Neuronal stem cell (in vitro differentiated cells): ENCODE data around the gene TBC1D14.

Experiments used
- DNase-seq: peaks from one replicate; pipeline ENCODE4 v3.0.0-alpha.2; 2013; ENCODE audit warnings: low spot score
- H2AFZ ChIP-seq: one replicate; pipeline ENCODE4 v1.6.1; 2013; ENCODE audit warnings: mild to moderate bottlenecking, low read length, inconsistent platforms
- H2AK5ac ChIP-seq: 2 replicates; pipeline ENCODE4 v1.6.1; 2013; ENCODE audit warnings: low read depth, mild to moderate bottlenecking, inconsistent platforms, low read length, moderate library complexity, mixed read lengths
- H2BK120ac ChIP-seq: 2 replicates; pipeline ENCODE4 v1.6.1; 2013; ENCODE audit warnings: low read depth, mild to moderate bottlenecking, inconsistent platforms, low read length, moderate library complexity, mixed read lengths
- H2BK12ac ChIP-seq: one replicate; pipeline ENCODE4 v1.6.1; 2013; ENCODE audit warnings: low read length, inconsistent platforms
- H2BK15ac ChIP-seq: 2 replicates; pipeline ENCODE4 v1.6.1; 2013; ENCODE audit warnings: mild to moderate bottlenecking, low read length, inconsistent platforms, mixed read lengths
- H2BK5ac ChIP-seq: one replicate; pipeline ENCODE4 v1.6.1; 2013; ENCODE audit warnings: inconsistent platforms, mild to moderate bottlenecking, low read length, moderate library complexity
- H3K14ac ChIP-seq: one replicate; pipeline ENCODE4 v1.6.1; 2013; ENCODE audit warnings: low read length, inconsistent platforms
- H3K18ac ChIP-seq: 2 replicates; pipeline ENCODE4 v1.6.1; 2013; ENCODE audit warnings: low read length, inconsistent platforms
- H3K23ac ChIP-seq: 2 replicates; pipeline ENCODE4 v1.6.1; 2013; ENCODE audit warnings: low read depth, mild to moderate bottlenecking, mixed read lengths, low read length, inconsistent platforms; ENCODE audit not compliant: poor library complexity
- H3K27ac ChIP-seq: replicated peaks from 3 replicates; pipeline ENCODE4 v1.5.1; 2013; ENCODE audit warnings: low read length, inconsistent platforms
- H3K27me3 ChIP-seq, 3 experiments: 2 replicates each; pipeline ENCODE4 v1.6.1; 2013; ENCODE audit warnings: low read length in 3 of 3, mild to moderate bottlenecking in 2 of 3, inconsistent platforms in 1 of 3, low read depth in 1 of 3, mixed read lengths in 1 of 3, moderate library complexity in 1 of 3; ENCODE audit not compliant: control insufficient read depth in 3 of 3, insufficient read depth in 3 of 3
- H3K36me3 ChIP-seq, 2 donors: replicated peaks in 1 of 2; 2 replicates each; pipeline ENCODE4 v1.6.1; 2013; ENCODE audit warnings: low read length in 2 of 2; ENCODE audit not compliant: control insufficient read depth in 2 of 2, insufficient read depth in 2 of 2
- H3K4ac ChIP-seq: 2 replicates; pipeline ENCODE4 v1.6.1; 2013; ENCODE audit warnings: inconsistent platforms, mild to moderate bottlenecking, low read length, moderate library complexity
- H3K4me1 ChIP-seq, 2 donors: 1 replicate in 1 of 2; 2 replicates in 1 of 2; pipeline ENCODE4 v1.6.1; 2013; ENCODE audit warnings: low read length in 2 of 2, low read depth in 1 of 2; ENCODE audit not compliant: control insufficient read depth in 2 of 2, insufficient read depth in 1 of 2
- H3K4me2 ChIP-seq: one replicate; pipeline ENCODE4 v1.6.1; 2013; ENCODE audit warnings: mild to moderate bottlenecking, low read length, inconsistent platforms; ENCODE audit not compliant: insufficient read depth, poor library complexity, severe bottlenecking
- H3K4me3 ChIP-seq, 2 donors: 2 replicates each; pipeline ENCODE4 v1.5.1; 2013; ENCODE audit warnings: low read length in 2 of 2, mild to moderate bottlenecking in 2 of 2, inconsistent platforms in 1 of 2, moderate library complexity in 1 of 2
- H3K79me1 ChIP-seq: one replicate; pipeline ENCODE4 v1.6.1; 2013; ENCODE audit warnings: low read depth, mild to moderate bottlenecking, inconsistent platforms, low read length, moderate library complexity
- H3K9ac ChIP-seq: one replicate; pipeline ENCODE4 v1.6.1; 2013; ENCODE audit warnings: mild to moderate bottlenecking, low read depth, low read length, inconsistent platforms; ENCODE audit not compliant: poor library complexity
- H3K9me3 ChIP-seq, 2 donors: replicated peaks in 1 of 2; 2 replicates each; pipeline versions ENCODE3 to v1.6.1; 2013; ENCODE audit warnings: low read length in 2 of 2, mild to moderate bottlenecking in 2 of 2, inconsistent platforms in 1 of 2, low read depth in 1 of 2, mixed read lengths in 1 of 2, moderate library complexity in 1 of 2; ENCODE audit not compliant: control insufficient read depth in 2 of 2, insufficient read depth in 1 of 2
- H4K8ac ChIP-seq: one replicate; pipeline ENCODE4 v1.6.1; 2013; ENCODE audit warnings: low read depth, mild to moderate bottlenecking, inconsistent platforms, low read length, moderate library complexity
- H4K91ac ChIP-seq: one replicate; pipeline ENCODE4 v1.6.1; 2013; ENCODE audit warnings: low read length, low read depth, mild to moderate bottlenecking, inconsistent platforms; ENCODE audit not compliant: poor library complexity
- WGBS, 2 donors: extraction: QIAGEN DNeasy Blood & Tissue Kit; methylation state at CpG; one replicate each; pipeline ENCODE4 v1.1.7; 2013; ENCODE audit warnings: missing lambda C conversion rate in 2 of 2, mixed read lengths in 1 of 2; ENCODE audit not compliant: insufficient read length in 2 of 2, insufficient replicate concordance in 1 of 2; ENCODE audit errors: extremely low coverage in 2 of 2; 5-methylcytosine and 5-hydroxymethylcytosine counted together

TBC1D14 gene

DNA sequence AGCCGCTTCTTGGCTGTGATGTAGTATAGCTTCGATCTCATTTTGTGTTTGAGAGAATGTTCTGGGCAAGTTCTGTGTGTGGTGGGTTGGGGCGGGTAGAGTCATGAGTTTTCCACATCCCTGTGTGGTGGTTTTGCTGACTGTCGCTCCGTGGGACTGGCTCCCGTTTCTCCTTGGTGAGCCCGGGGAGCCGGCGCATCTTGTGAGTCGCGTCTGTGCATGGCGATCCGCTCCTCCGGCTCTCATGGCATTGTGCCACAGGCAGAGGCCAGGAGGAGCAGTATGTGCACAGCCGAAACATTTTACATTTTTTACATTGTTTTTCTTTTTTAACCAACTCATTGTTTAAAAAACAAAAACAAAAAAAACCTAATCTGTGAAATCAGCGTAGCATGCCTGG lies 27.7 kb upstream of the TBC1D14 start:
- H3K4me3 ChIP-seq, result no peak overlapping the region
- H4K8ac ChIP-seq, result no peak overlapping the region
- H2BK15ac ChIP-seq, result no peak overlapping the region
- H3K18ac ChIP-seq, result no peak overlapping the region
- H3K9me3 ChIP-seq, result peaks cover 0 to 2% of the 10 kb centered on the region in 2 donors
- H3K79me1 ChIP-seq, result no peaks in the 10 kb centered on the region
- DNase-seq, result no peak
- no CpG with 5 or more reads among the region's 16 CpGs for WGBS, 2 donors
- H3K4me2 ChIP-seq, result no peak overlapping the region
- no peaks in the 10 kb centered on the region for H3K27me3 ChIP-seq
- H3K36me3 ChIP-seq, result peaks cover 26 to 75% of the 10 kb centered on the region in 2 donors
- H2BK12ac ChIP-seq, result no peak overlapping the region
- H4K91ac ChIP-seq, result no peak overlapping the region
- H2BK120ac ChIP-seq, result no peak overlapping the region
- peaks cover 2 to 6% of the 10 kb centered on the region in 2 donors for H3K4me1 ChIP-seq
- no peak overlapping the region for H3K4ac ChIP-seq
- H2BK5ac ChIP-seq, result no peak overlapping the region
- H3K27ac ChIP-seq, result no peak overlapping the region
- H2AK5ac ChIP-seq, result no peak overlapping the region
- H2AFZ ChIP-seq, result no peak overlapping the region
- no peak overlapping the region for H3K14ac ChIP-seq
- peak overlapping the region; percentile 53 for H3K23ac ChIP-seq
- H3K9ac ChIP-seq, result no peak overlapping the region

GRCh38 chr4:6884341-6884870 lies 25.2 kb upstream of the TBC1D14 start:
- no peak overlapping the region for H3K9ac ChIP-seq

GRCh38 chr4:6885953-6886557 lies 23.6 kb upstream of the TBC1D14 start:
- Histone ChIP-seq H3K27me3 (no peaks in the 10 kb centered on the region), H3K27ac (no peak overlapping the region), H2BK12ac (no peak overlapping the region), H3K4me3 (peak overlapping the region in 1 of 2 donors; percentile 50), H3K23ac (peak overlapping the region; percentile 5), H4K91ac (no peak overlapping the region), H2BK5ac (no peak overlapping the region), H3K79me1 (no peaks in the 10 kb centered on the region), H3K4me2 (no peak overlapping the region), H3K9ac (no peak overlapping the region), H3K9me3 (peaks cover 6 to 7% of the 10 kb centered on the region in 2 donors), H2BK120ac (no peak overlapping the region), H3K36me3 (peaks cover 9 to 36% of the 10 kb centered on the region in 2 donors), H3K4ac (no peak overlapping the region), H3K18ac (no peak overlapping the region), H4K8ac (no peak overlapping the region), H2AK5ac (no peak overlapping the region), H2AFZ (no peak overlapping the region), H3K14ac (no peak overlapping the region), H3K4me1 (peaks cover 8 to 14% of the 10 kb centered on the region in 2 donors), H2BK15ac (no peak overlapping the region)
- DNase-seq, result no peak
- WGBS, 2 donors, result no CpG with 5 or more reads among the region's 15 CpGs

More at GRCh38 chr4:6884341-6884870, 25.2 kb upstream of the TBC1D14 start:
- H3K27me3 ChIP-seq, result no peaks in the 10 kb centered on the region
- no peak overlapping the region for H2BK15ac ChIP-seq
- H3K4ac ChIP-seq, result no peak overlapping the region
- no peak overlapping the region for H2AFZ ChIP-seq
- H2BK5ac ChIP-seq, result no peak overlapping the region
- DNase-seq, result no peak
- H3K9me3 ChIP-seq, result peaks cover 0 to 2% of the 10 kb centered on the region in 2 donors
- H3K79me1 ChIP-seq, result no peaks in the 10 kb centered on the region
- H3K4me1 ChIP-seq, result peaks cover 8 to 14% of the 10 kb centered on the region in 2 donors
- H3K23ac ChIP-seq, result no peak overlapping the region
- peaks cover 14 to 50% of the 10 kb centered on the region in 2 donors for H3K36me3 ChIP-seq
- H3K14ac ChIP-seq, result no peak overlapping the region
- H3K18ac ChIP-seq, result no peak overlapping the region
- no peak overlapping the region for H3K4me3 ChIP-seq
- H3K27ac ChIP-seq, result peak overlapping the region; percentile 0
- no peak overlapping the region for H2BK120ac ChIP-seq
- no CpG with 5 or more reads among the region's 3 CpGs for WGBS, 2 donors
- no peak overlapping the region for H2AK5ac ChIP-seq
- H3K4me2 ChIP-seq, result no peak overlapping the region
- no peak overlapping the region for H4K91ac ChIP-seq
- H2BK12ac ChIP-seq, result no peak overlapping the region
- no peak overlapping the region for H4K8ac ChIP-seq

- no peak overlapping the region for H4K91ac ChIP-seq
- no peak overlapping the region for H2BK5ac ChIP-seq
- H3K27ac ChIP-seq, result no peak overlapping the region
- H3K23ac ChIP-seq, result no peak overlapping the region
- no peak overlapping the region for H2AK5ac ChIP-seq
- H4K8ac ChIP-seq, result no peak overlapping the region
- H3K9me3 ChIP-seq, result peaks cover 6 to 7% of the 10 kb centered on the region in 2 donors
- no peak overlapping the region for H3K18ac ChIP-seq
- no peak overlapping the region for H3K4me2 ChIP-seq
- H2BK120ac ChIP-seq, result no peak overlapping the region
- no peak overlapping the region for H2BK15ac ChIP-seq
- H3K79me1 ChIP-seq, result no peaks in the 10 kb centered on the region
- no peak overlapping the region for H3K9ac ChIP-seq
- no peak overlapping the region for H2AFZ ChIP-seq
- H3K4ac ChIP-seq, result no peak overlapping the region
- H3K4me1 ChIP-seq, result peaks cover 8 to 14% of the 10 kb centered on the region in 2 donors
- no peak for DNase-seq
- H2BK12ac ChIP-seq, result no peak overlapping the region
- no CpG with 5 or more reads among the region's 10 CpGs for WGBS, 2 donors
- no peaks in the 10 kb centered on the region for H3K27me3 ChIP-seq
- H3K14ac ChIP-seq, result no peak overlapping the region
- H3K36me3 ChIP-seq, result peaks cover 3 to 28% of the 10 kb centered on the region in 2 donors
- no peak overlapping the region for H3K4me3 ChIP-seq
These were observed 22.7 kb upstream of the TBC1D14 start for GRCh38 chr4:6886886-6887285.
